Measurements from ENCODE around the gene AFF4.

GRCh38 chr5:132826424-132827082 is 136.9 kb downstream of the AFF4 start:
- TF ChIP-seq CTCF (IDR thresholded peaks at IDR 0.05; ENCODE audit: low read depth, low read length) (no peak), EZH2phosphoT487 (IDR thresholded peaks at IDR 0.05; ENCODE audit: low read depth) (no peak)
